AG04450 (cell line): ENCODE results near the gene IQCH. TPM values are rescaled to one million over a fixed set of nuclear protein-coding genes. Genes with fewer than 3 reads are reported as not detected.

Source experiments
- CTCF ChIA-PET: fragments of 300-600, 350-600 bp; formaldehyde crosslinking; extraction: SDS; loops from one replicate; lab custom pipeline; 2022; ENCODE audit warnings: antibody characterized with exemption, inconsistent platforms; lab: Charles Lee
- POLR2A ChIA-PET: fragments of 350-600 bp; formaldehyde crosslinking; extraction: SDS; loops from one replicate; lab custom pipeline; 2021; ENCODE audit warnings: antibody characterized with exemption, inconsistent platforms; lab: Yijun Ruan, JAX
- DNase-seq: peaks from one replicate; pipeline ENCODE4 v3.0.0-alpha.2; 2011; ENCODE audit warnings: low read depth, low spot score
- H3K27ac ChIP-seq: one replicate; pipeline ENCODE4 v1.5.1; 2012; ENCODE audit warnings: low read depth, low read length, control low read depth
- H3K27me3 ChIP-seq: one replicate; pipeline ENCODE4 v1.6.0; 2012; ENCODE audit warnings: low read length; ENCODE audit not compliant: control insufficient read depth, insufficient read depth
- H3K4me3 ChIP-seq: 2 replicates; pipeline ENCODE4 v1.5.1; 2011; ENCODE audit warnings: mild to moderate bottlenecking, low read depth, low read length, control low read depth
- H3K9me3 ChIP-seq: 2 replicates; pipeline ENCODE4 v1.5.1; 2012; ENCODE audit warnings: low read length; ENCODE audit not compliant: control insufficient read depth, insufficient read depth
- polyA plus RNA-seq: library from polyadenylated mRNA; depleted of rRNA; stranded (reverse); fragments of >200 nt; gene quantifications from 2 replicates; pipeline ENCODE4 v1.2.3, GENCODE V29; 2011; rRNA removed
- TF ChIP-seq, protein P1 (sequence below): IDR thresholded peaks from 2 replicates; pipeline ENCODE4 v1.5.1; 2011; ENCODE audit warnings: low read depth, low read length, control low read depth, inconsistent platforms

IQCH gene
- polyA plus RNA-seq, 1 experiment: 0.95 TPM

- Histone ChIP-seq H3K27me3 (no peaks in the 10 kb centered on the region), H3K27ac (no peak overlapping the region), H3K9me3 (no peaks in the 10 kb centered on the region), H3K4me3 (no peak overlapping the region)
- TF ChIP-seq, protein P1, sequence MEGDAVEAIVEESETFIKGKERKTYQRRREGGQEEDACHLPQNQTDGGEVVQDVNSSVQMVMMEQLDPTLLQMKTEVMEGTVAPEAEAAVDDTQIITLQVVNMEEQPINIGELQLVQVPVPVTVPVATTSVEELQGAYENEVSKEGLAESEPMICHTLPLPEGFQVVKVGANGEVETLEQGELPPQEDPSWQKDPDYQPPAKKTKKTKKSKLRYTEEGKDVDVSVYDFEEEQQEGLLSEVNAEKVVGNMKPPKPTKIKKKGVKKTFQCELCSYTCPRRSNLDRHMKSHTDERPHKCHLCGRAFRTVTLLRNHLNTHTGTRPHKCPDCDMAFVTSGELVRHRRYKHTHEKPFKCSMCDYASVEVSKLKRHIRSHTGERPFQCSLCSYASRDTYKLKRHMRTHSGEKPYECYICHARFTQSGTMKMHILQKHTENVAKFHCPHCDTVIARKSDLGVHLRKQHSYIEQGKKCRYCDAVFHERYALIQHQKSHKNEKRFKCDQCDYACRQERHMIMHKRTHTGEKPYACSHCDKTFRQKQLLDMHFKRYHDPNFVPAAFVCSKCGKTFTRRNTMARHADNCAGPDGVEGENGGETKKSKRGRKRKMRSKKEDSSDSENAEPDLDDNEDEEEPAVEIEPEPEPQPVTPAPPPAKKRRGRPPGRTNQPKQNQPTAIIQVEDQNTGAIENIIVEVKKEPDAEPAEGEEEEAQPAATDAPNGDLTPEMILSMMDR: no peak
- DNase-seq: no peak
- ChIA-PET CTCF (interaction anchor here (0.9 to 1.4 kb wide), 2 partner anchors 75 to 286 kb away, joined by 3 to 6 read pairs; no protein-coding TSS in a partner anchor), POLR2A (no interaction called here)
These were observed 295.1 kb downstream of the IQCH start for GRCh38 chr15:67549736-67550135.

- H3K9me3 ChIP-seq: no peaks in the 10 kb centered on the region
- no peak for DNase-seq
- ChIA-PET POLR2A (no interaction called here), CTCF (interaction anchor here (1.4 kb wide), 1 partner anchor 285 kb away, joined by 6 read pairs; no protein-coding TSS in a partner anchor)
- no peaks in the 10 kb centered on the region for H3K27me3 ChIP-seq
- no peak overlapping the region for H3K4me3 ChIP-seq
- TF ChIP-seq, protein P1: no peak
- H3K27ac ChIP-seq: no peak overlapping the region
These were observed 295.9 kb downstream of the IQCH start for GRCh38 chr15:67550522-67550921.

DNA sequence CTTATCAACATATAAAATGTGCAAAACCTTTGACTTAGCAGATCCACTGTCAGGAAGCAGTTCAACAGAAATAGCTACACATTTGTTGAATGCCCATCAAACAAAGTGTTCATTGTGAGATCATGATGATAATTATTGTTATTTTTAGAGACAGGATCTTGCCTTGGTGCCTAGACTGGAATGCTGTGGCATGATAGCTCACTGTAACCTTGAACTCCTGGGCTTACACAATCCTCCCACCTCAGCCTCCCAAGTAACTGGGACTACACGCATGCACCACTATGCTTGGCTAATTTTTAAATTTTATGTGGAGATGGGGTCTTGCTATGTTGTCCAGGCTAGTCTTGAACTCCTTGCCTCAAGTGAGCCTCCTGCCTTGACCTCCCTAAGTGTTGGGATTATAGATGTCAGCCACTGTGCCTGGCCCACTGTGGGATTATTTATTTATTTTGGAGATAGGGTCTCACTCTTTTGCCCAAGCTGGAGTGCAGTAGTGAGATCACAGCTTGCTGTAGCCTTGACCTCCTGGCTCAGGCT, 296.7 kb downstream of the IQCH start:
- Histone ChIP-seq H3K9me3 (no peaks in the 10 kb centered on the region), H3K27ac (no peak overlapping the region), H3K4me3 (no peak overlapping the region), H3K27me3 (no peaks in the 10 kb centered on the region)
- ChIA-PET CTCF (no interaction called here), POLR2A (no interaction called here)
- TF ChIP-seq, protein P1: no peak
- no peak for DNase-seq

Other genes with a start within 250 kb of the IQCH start
- 115 and 138 TPM in 2 replicates for gene SMAD3, start 189.2 kb upstream of the IQCH start, polyA plus RNA-seq
- 49.1 and 58.0 TPM in 2 replicates for gene AAGAB, start 125 bp upstream of the IQCH start, polyA plus RNA-seq